HG03280 (cell line): ENCODE measurements around the gene CTRL.
"Not testable (repeated sequence)": the region's sequence is repeated elsewhere in the genome, so short reads cannot be mapped to it uniquely, and the experiment has no call there.

ENCODE experiments used
- ATAC-seq: cut with Tn5 transposase; IDR thresholded peaks from one replicate; pipeline ENCODE4 v1.9.1; 2021; ENCODE audit warnings: mild to moderate bottlenecking, moderate library complexity; ENCODE audit not compliant: unreplicated experiment

CTRL gene

DNA sequence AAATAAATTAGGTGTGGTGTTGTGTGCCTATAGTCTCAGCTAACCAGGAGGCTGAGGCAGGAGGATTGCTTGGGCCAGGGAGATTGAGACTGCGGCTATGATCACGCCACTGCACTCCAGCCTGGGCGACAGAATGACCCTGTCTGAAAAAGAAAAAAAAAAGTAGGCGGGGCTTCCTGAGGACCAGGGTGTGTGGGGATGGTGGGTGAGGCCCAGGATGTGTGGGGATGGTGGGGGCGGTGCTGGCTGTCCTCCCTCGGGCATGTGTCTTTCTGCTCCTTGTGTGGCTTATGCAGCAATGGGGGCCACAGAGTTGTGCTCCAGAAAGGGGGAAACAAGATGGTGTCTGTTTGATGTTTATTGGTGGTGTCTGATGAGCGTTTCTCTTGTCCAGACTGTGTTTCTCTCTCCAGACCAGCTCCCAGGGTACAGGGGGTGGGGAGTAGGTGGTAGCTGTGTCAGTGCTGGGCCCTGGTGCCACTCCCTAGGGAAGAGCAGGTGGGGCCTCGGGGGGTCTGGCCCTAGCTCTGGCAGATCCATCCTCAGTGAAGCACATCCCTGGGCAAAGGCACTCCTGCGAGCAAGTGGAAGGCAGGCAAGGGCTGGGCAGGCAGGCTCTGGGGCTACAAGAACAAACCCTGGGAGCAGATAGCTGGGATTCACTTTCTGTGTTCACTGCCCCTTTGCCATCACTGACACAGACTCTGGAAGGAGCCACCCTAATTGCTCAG is 10.0 kb upstream of the CTRL start:
- ATAC-seq = no peak

DNA sequence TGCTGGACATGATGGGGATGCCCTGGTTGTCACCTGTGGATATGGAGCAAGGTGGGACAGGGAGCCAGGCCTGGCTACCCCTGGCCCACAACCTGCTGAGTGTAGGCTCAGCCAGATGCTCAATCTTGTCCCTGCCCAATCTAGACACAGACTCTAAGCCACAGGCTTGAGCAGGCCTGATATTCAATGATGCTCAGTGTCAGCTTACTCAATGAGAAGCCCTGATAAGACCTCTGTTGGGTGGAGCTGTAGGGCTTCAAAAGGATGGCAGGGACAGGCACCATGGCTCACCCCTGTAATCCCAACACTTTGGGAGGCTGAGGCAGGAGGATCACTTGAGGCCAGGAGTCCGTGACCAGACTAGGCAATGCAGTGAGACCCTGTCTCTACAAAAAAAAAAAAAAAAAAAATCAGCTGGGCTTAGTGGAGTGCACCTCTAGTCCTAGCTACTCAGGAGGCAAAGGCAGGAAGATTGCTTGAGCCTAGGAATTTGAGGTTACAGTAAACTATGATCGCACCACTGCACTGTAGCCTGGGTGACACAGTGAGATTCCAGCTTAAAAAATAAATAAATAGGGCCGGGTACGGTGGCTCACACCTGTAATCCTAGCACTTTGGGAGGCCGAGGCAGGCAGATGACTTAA is 8.9 kb upstream of the CTRL start:
- no peak for ATAC-seq

DNA sequence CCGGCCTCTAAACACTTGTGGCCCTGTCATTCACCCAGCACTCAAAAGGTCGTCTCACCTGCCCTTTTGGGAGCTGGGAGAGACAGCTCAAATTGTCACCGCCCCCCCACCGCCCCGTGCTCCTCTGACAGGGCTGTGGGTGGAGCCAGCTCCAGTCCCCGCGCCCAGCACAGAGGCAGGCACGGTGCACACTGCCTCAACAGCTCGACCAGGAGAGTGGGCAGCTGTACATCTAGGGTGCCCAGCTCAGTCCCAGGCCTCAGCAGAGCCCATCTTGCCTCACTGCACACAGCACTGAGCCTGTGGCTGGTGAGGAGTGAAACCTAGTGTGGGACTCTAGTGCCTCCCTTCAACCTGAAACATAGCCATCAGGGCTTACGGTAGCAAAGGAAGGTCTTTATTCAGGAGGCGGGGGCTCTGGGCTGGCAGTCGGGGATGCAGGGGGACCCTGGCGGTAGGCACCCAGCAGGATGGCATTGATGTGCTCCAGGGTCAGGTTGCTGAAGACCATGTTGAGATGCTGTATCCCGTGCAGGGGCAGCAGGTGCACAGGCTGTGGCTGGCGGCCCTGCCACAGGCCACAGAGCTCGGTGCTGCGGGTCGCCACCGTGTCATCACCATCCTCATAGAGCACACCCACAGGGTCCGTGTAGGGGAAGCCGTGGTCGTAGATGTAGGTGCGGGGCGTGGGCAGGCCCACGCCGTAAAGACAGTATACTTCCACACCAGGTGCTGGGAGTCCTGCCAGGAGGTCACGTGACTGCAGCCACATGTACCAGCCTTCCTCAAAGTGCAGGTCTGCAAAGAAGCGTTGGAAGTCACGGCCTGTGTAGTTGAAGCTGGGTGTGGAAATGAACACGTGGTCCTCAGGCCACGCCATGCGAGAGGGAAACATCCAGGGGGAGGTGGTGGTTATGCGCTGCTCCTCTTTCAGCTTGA is 8.1 kb upstream of the CTRL start:
- no peak for ATAC-seq

DNA sequence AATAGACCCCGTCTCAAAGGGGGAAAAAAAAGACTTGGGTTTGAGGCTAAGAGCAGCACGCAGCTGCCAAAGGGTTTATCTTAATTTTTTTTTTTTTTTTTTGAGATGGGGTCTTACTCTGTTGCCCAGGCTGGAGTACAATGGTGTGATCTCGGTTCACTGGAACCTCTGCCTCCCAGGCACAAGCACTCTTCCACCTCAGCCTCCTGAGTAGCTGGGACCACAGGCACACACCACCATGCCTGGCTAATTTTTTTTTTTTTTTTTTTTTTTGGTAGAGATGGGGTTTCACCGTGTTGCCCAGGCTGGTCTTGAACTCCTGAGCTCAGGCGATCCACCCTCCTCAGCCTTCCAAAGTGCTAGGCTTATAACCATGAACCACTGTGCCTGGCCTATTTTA is 6.1 kb upstream of the CTRL start:
- ATAC-seq = not testable (repeated sequence)

DNA sequence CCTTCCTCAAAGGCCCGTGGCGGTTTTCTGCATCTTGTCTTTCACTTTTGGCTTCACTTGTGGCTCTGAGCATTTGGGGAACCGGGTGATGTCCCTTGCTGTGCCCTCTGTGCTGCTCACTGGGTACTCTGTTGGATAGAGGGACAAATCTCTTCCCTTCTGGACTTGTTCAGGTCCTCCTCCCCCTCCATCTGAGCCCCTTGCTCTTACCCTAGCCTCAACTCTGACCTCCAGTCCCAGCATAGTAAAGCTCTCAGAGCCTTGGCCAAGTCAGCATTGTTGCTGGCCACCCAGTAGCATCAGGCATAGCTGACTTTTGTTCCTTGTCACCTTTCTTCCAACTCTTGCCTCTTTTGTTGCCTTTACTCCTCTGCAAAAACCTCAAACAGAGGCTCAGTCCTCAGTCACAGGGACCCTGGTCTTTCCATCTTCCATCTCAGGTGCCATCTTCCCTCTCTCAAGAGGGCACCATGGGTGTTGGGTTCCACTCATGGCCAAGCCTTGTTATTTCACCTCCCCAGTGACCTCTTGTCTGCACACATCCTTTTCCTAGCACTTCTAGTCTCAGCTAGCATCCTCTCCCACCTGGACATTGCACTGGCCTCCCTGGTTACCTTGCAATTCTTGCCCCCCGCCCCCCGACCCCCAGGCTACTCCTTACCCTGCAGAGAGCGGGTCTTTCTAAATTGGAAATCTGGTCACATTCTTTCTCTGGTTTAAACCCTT is 5.4 kb upstream of the CTRL start:
- ATAC-seq = peak; percentile 44

DNA sequence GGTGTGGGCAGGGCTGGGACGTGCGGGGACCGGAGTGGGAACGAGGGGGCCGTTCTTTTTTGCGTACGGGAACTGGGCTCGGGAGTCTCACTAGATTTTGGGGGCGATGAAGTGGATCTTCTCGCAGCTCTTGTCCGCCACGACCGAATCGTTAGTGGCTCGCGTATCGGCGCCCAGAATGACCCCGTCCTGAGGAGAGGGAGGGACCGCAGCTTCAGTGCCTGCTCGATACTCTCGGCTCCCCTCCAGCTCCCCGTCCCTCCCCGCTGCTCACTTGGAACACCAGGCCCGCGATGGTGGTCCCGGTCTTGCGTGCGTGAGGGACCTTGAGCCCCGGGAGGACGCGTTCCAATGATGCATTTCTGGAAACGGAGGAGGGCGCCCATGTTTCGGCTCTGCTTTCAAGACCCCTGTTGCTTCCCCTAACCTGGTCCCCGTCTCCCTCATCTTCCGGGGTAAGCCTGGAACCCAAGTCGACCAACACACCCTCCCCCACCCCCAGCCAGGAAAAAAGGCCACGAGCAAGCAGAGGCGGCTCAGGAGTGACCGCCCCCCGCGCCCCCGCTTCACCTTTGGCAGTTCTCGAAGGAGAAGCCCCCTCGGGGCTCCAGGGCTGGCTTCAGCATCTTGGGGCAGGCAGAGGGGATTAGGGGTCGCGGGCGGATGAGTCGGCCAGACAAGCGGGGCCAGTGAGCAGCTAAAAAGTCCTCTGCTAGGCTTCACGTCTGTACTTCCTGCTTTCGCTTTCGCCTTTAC is 4.6 kb upstream of the CTRL start, which contains the start of gene PSMB10:
TSS of gene PSMB10 (minus strand) at position 727 of the 756 bp plus-strand sequence. CDS start at position 626, 101 bp downstream.
- no peak for ATAC-seq

DNA sequence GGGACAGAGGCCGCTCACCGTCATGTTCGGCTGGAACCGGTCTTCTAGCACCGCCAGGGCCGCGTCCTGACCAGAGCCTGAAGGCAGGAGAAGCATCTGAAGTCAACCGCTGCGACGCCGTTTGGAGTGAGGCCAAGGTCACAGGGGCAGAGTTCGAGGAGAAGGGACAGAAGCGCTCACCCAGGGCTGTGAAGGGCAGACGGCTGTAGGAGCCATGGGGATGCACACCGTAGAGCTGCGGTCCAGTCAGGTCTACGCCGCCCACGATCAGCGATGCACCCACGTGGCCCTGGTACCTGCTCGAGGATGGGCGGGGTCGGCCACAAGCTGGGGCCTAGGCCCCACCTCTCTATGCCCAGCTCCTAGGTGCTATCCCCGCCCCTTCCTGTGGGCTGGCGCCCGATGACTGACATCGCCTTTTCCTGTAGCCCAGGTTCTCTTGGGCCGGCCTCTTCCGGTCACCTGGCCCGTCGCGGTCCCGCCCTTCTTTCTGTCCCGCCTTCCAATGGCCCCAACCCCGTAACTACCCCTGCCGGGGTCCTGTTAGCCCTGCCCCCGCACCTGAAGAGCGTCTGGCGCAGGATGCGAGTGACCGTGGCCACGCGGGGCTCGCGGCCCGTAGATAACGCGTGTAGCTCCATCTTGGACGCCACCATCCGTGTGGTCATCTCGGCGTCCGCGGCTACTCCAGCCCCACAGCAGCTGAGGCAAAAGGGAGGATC is 3.9 kb upstream of the CTRL start:
- peak; percentile 91 for ATAC-seq

DNA sequence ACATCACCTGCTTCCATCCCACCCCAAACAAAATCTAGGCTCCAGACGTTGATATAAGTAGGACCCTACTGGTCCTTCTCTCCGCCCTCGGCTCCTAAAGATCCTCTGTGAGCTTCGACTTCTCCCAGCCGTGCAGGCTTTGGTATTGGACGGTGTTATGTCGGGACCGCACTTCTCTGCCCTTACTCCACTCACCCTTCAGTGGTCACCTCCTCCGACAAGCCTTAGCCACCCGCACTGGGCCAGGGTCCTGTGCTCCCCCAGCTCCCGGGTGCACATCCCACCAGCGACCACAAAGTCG is 3.4 kb upstream of the CTRL start:
- ATAC-seq = no peak

DNA sequence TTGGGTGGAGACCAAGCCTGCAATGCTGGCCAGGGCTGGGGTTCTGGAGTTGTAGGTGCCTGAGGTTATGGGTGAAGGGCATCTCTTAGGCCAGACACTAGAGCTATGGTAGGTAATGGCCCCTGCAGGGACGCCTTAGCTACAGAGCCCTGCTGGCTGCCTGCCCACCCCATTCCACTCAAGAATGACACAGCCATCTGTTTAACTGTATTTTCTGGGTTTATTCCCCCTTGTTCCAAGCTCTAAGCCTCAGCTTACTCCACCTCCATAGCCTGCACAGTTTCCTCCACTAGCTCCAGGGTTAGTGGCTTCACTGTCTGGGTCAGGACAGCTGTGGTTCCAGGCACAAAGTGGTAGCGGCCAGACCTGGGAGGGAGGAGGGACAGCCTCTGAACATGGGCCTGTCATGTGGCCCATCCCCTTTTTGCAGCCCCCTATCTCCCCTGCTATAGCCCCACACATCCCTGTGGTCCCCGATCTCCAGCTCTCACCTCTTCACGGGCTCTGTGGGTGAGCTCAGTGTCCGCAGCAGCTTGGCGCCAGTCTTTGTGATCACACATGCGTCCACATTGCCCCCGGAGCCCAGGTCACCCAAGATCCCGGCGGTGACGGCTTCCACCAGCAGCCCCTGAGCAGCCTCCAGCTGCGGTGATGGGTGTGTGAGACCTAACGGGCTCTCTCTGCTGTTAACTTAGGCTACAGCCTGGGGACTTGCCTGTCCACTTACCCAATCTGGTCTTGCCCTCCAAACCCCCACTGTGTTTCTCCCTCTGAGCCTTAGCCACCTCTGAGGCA is 2.8 kb upstream of the CTRL start:
- ATAC-seq = no peak

DNA sequence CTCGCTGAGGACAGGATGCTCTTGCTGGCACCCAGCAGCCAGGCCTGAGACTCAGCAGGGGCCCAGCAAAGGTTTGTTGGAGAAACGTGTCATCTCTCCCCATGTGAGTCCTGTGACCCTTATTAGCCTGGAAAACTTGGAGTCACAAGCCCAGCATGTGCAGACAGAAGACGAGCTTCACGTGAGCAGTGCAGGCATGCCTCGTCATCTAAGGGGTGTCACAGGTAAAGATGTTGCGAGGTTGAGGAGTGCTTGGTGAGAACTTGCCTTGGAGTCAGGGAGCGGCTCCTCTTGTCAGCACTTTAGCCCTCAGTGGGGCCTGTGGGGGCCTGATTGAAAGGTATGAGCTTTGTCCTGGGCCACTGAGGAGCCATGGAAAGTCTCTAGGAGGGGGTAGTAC is 2.1 kb upstream of the CTRL start:
- ATAC-seq = no peak

DNA sequence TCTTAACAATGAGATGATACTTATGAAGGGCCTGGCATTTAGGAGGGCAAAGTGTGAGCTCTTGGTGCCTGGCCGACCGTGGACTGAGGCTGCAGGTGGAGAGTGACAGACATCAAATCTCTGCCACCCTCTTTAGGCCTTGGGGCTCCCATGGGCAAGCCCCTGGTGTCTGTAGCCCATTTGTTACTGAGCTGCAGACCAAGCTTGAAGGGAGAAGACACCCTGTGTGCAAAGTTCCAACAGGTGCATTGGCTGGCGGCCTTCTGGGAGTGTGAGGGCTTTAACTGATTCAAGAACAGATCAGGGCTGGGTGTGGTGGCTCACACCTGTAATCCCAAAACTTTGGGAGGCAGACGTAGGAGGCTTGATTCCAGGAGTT is 789 bp upstream of the CTRL start:
- ATAC-seq = no peak

DNA sequence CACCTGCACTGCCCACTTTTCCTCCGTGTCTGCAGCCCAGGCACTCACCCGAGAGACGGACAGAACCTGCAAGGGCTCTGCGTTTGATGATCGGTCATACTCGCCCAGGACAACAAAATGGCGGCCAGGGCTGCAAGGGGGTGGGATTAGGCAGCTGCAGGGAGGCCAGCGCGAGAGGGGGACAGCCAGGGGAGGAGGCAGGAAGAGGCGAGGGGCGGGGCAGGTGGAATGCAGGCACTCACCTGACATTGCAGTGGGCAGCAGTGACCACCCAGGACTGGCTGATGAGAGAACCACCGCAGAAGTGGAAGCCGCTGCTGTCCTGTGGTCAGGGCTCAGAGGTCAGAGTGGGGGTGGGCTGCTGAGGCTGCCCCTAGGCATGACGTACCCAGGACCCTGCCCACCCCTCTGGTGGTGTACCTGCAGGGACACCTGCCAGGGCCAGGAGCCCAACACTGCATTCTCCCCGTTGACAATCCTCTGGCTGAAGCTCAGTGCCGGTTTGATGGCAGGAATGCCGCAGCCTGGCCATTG is 917 bp downstream of the CTRL start:
- ATAC-seq = no peak

DNA sequence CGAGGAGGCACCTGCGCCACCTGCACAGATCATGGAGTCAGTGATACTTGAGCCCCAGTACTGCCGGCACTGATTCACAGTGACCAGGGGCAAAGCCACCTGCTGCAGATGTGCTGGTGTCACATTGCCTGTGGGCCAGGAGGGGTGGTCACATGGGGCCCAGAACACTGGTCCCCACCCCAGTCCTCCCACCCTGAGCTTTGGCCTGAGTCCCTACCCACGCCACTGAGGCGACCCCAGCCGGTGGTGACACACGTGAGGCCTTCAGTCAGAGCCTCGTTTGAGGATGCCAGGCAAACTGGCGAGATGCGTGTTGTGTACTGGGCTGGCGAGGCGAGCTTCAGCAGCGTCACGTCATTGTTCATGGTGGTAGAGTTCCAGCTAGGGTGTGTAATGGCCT is 1.5 kb downstream of the CTRL start:
- no peak for ATAC-seq

DNA sequence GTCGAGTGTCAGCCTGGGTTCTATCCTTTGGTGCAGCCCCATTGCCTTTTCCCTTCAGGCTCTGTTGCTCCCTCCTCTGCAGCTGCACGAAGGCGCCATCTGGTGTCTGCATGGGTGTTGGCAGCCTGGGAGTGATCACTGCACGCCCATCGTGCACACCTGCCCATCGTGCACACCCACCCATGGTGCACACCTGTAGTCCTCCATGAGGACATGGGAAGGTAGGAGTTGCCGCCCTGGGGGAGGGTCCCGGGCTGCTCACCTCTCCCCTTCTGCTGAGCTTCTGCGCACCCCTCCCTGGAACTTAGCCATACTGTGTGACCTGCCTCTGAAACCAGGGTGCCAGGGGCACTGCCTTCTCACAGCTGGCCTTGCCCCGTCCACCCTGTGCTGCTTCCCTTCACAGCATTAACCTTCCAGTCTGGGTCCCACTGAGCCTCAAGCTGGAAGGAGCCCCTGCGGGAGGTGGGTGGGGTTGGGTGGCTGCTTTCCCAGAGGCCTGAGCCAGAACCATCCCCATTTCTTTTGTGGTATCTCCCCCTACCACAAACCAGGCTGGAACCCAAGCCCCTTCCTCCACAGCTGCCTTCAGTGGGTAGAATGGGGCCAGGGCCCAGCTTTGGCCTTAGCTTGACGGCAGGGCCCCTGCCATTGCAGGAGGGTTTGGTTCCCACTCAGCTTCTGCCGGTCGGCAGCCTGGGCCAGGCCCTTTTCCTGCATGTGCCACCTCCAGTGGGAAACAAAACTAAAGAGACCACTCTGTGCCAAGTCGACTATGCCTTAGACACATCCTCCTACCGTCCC is 2.9 kb downstream of the CTRL start:
- ATAC-seq = no peak

DNA sequence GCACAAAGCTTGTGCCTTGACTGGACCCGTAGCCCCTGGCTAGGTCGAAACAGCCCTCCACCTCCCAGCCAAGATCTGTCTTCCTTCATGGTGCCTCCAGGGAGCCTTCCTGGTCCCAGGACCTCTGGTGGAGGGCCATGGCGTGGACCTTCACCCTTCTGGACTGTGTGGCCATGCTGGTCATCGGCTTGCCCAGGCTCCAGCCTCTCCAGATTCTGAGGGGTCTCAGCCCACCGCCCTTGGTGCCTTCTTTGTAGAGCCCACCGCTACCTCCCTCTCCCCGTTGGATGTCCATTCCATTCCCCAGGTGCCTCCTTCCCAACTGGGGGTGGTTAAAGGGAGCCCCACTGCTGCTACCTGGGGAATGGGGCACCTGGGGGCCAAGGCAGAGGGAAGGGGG is 3.5 kb downstream of the CTRL start:
- no peak for ATAC-seq

DNA sequence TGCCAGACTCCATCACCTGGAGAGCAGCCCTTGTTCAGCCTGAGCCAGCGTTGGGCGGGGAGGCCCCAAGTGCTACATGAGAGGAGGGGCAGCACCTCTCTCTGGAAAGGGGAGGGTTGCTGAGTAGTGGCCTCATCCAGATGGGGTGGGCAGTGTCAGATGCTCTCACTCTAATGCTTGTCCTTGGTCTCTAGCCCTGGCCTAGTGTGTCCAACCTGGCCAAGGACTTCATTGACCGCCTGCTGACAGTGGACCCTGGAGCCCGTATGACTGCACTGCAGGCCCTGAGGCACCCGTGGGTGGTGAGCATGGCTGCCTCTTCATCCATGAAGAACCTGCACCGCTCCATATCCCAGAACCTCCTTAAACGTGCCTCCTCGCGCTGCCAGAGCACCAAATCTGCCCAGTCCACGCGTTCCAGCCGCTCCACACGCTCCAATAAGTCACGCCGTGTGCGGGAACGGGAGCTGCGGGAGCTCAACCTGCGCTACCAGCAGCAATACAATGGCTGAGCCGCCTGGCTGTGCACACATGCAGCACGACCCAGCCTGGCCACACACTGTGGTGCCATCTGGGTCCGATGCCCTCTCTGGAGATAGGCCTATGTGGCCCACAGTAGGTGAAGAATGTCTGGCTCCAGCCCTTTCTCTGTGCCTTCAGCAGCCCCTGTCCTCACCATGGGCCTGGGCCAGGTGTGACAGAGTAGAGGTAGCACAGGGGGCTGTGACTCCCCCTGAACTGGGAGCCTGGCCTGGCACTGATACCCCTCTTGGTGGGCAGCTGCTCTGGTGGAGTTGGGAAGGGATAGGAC is 4.3 kb downstream of the CTRL start:
- no peak for ATAC-seq

DNA sequence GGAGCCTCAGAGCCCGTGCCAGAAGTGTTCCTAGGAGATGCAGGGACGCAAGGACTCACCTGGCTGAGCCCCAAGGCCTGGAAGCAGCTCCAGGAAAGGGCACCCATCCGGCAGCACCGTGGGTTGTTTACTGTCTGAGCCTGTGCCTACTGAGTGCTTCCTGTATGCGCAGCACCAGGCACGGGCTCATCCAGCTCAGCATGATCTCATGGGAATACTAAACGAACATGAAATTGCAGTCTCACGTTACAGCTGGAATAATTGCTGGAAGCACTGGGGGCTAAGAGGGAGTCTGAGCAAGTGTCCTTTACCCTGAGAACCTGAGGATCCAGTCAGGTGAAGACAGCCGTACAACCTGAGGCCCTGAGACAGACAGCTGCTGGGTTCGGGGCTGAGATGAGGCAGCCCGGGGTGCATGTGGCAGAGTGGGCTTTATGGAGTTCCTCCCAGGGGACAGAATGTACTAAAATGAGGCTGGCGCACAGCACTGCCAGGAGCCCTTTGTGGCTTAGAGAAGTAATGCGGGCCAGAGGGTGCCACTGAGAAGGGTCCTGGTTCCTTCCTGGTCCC is 5.4 kb downstream of the CTRL start:
- ATAC-seq = no peak
